Measurements from ENCODE around the gene CCDC78.
"Not testable (repeated sequence)": the region's sequence is repeated elsewhere in the genome, so short reads cannot be mapped to it uniquely, and the experiment has no call there.

Gene CCDC78

GRCh38 chr16:700684-701584, 25.3 kb downstream of the CCDC78 start:
- no peak for DNase-seq (ENCODE audit: low read depth, low spot score)
- H3K27ac ChIP-seq = no peak overlapping the region

- no peak for DNase-seq (ENCODE audit: low read depth, low spot score)
- no peak overlapping the region for H3K27ac ChIP-seq
Observed at GRCh38 chr16:698911-699671, 27.2 kb downstream of the CCDC78 start.

- H3K27ac ChIP-seq = no peak overlapping the region
- DNase-seq (ENCODE audit: low read depth, low spot score) = no peak
Observed at GRCh38 chr16:695355-696089, 30.7 kb downstream of the CCDC78 start.

- no peak for DNase-seq (ENCODE audit: low read depth, low spot score)
- no peak overlapping the region for H3K27ac ChIP-seq
Observed at GRCh38 chr16:694863-695354, 31.3 kb downstream of the CCDC78 start.

GRCh38 chr16:694187-694862, 31.9 kb downstream of the CCDC78 start:
- DNase-seq (ENCODE audit: low read depth, low spot score) = no peak
- no peak overlapping the region for H3K27ac ChIP-seq

- no peak for DNase-seq (ENCODE audit: low read depth, low spot score)
- H3K27ac ChIP-seq = no peak overlapping the region
Observed at GRCh38 chr16:693766-694165, 32.5 kb downstream of the CCDC78 start.

GRCh38 chr16:693364-693763, 32.9 kb downstream of the CCDC78 start:
- no peak overlapping the region for H3K27ac ChIP-seq
- no peak for DNase-seq (ENCODE audit: low read depth, low spot score)

- no peak overlapping the region for H3K27ac ChIP-seq
- no peak for DNase-seq (ENCODE audit: low read depth, low spot score)
Observed at GRCh38 chr16:692356-693108, 33.7 kb downstream of the CCDC78 start.

GRCh38 chr16:691242-691641, 35.0 kb downstream of the CCDC78 start:
- H3K27ac ChIP-seq; DNase-seq (ENCODE audit: low read depth, low spot score): not testable (repeated sequence)

- H3K27ac ChIP-seq = peak overlapping the region; percentile 57
- no peak for DNase-seq (ENCODE audit: low read depth, low spot score)
Observed at GRCh38 chr16:689175-689897, 36.9 kb downstream of the CCDC78 start.

GRCh38 chr16:687499-687898, 38.7 kb downstream of the CCDC78 start:
- no peak overlapping the region for H3K27ac ChIP-seq
- DNase-seq (ENCODE audit: low read depth, low spot score) = no peak

GRCh38 chr16:686459-687260, 39.6 kb downstream of the CCDC78 start:
- no peak overlapping the region for H3K27ac ChIP-seq
- no peak for DNase-seq (ENCODE audit: low read depth, low spot score)

- DNase-seq (ENCODE audit: low read depth, low spot score) = no peak
- no peak overlapping the region for H3K27ac ChIP-seq
Observed at GRCh38 chr16:685967-686366, 40.3 kb downstream of the CCDC78 start.

- H3K27ac ChIP-seq = peak overlapping the region; percentile 79
- no peak for DNase-seq (ENCODE audit: low read depth, low spot score)
Observed at GRCh38 chr16:684961-685696, 41.1 kb downstream of the CCDC78 start.

- DNase-seq (ENCODE audit: low read depth, low spot score) = peak; percentile 79
- H3K27ac ChIP-seq = peak within 1 kb of the TSS; percentile 79
Observed at GRCh38 chr16:684071-684794, 42.0 kb downstream of the CCDC78 start, which contains the start of gene JMJD8. Gene JMJD8, minus strand, starts transcription at chr16:684334. Its CDS starts 15 bp downstream, at chr16:684319.

GRCh38 chr16:683396-684070, 42.7 kb downstream of the CCDC78 start:
- peak overlapping the region; percentile 79 for H3K27ac ChIP-seq
- no peak for DNase-seq (ENCODE audit: low read depth, low spot score)
